H1 (cell line): ENCODE data around the gene KLHDC7B. TPM values are rescaled to one million over a fixed set of nuclear protein-coding genes. Genes with fewer than 3 reads are reported as not detected.
A peak's percentile ranks its signal among the peaks of the same experiment; 100 is the strongest.

Source experiments
- CTCF ChIA-PET: fragments of 300-600 bp; sonication (Branson Sonifier 250); formaldehyde crosslinking; loops from one replicate; lab custom pipeline; 2021; ENCODE audit not compliant: partially characterized antibody; lab: Charles Lee
- POLR2A ChIA-PET: fragments of 300-600 bp; sonication (Branson Sonifier 250); formaldehyde crosslinking; loops from one replicate; lab custom pipeline; 2021; ENCODE audit warnings: inconsistent platforms; ENCODE audit not compliant: partially characterized antibody; lab: Charles Lee
- DNase-seq, 2 experiments: peaks; one replicate each; pipeline versions ENCODE4 v3.0.0 to v3.0.0-alpha.2; 2010 to 2022; ENCODE audit warnings: low spot score in 2 of 2, low read depth in 1 of 2, mixed read lengths in 1 of 2
- FAIRE-seq: peaks from 2 replicates; lab custom pipeline; 2011; peaks lifted over from hg19 to GRCh38; lab: Jason Lieb, UNC
- H2AFZ ChIP-seq: 2 replicates; pipeline ENCODE4 v1.8.1; 2012; ENCODE audit warnings: low read length, inconsistent platforms
- H2AK5ac ChIP-seq: 2 replicates; pipeline ENCODE4 v1.6.1; 2013; ENCODE audit warnings: low read depth, low read length
- H2BK120ac ChIP-seq: replicated peaks from 2 replicates; pipeline ENCODE3; 2013; ENCODE audit warnings: low read depth, low read length, inconsistent platforms
- H2BK12ac ChIP-seq: 2 replicates; pipeline ENCODE4 v1.6.1; 2013; ENCODE audit warnings: low read depth, low read length
- H2BK15ac ChIP-seq: 2 replicates; pipeline ENCODE4 v1.6.1; 2013; ENCODE audit warnings: low read length
- H2BK20ac ChIP-seq: 2 replicates; pipeline ENCODE4 v1.6.1; 2013; ENCODE audit warnings: low read length
- H2BK5ac ChIP-seq: 2 replicates; pipeline ENCODE4 v1.6.1; 2013; ENCODE audit warnings: low read depth, low read length
- H3K14ac ChIP-seq: 2 replicates; pipeline ENCODE4 v1.6.1; 2013; ENCODE audit warnings: inconsistent platforms; ENCODE audit not compliant: insufficient read length
- H3K18ac ChIP-seq: 2 replicates; pipeline ENCODE4 v1.6.1; 2013; ENCODE audit warnings: low read length; ENCODE audit errors: extremely low read depth
- H3K23ac ChIP-seq: 2 replicates; pipeline ENCODE4 v1.6.1; 2013; ENCODE audit warnings: inconsistent platforms; ENCODE audit not compliant: insufficient read length
- H3K23me2 ChIP-seq: 2 replicates; pipeline ENCODE4 v1.6.1; 2013; ENCODE audit warnings: low read depth, low read length
- H3K27ac ChIP-seq: 2 replicates; pipeline ENCODE4 v1.6.1; 2011; ENCODE audit warnings: low read depth, low read length, inconsistent platforms
- H3K27me3 ChIP-seq, 4 experiments: replicated peaks in 1 of 4; 1 replicate in 1 of 4; 2 replicates in 3 of 4; pipeline versions ENCODE4 v1.6.1 to v1.8.1; 2011 to 2013; ENCODE audit warnings: low read length in 3 of 4, mild to moderate bottlenecking in 3 of 4, inconsistent platforms in 2 of 4, mixed read lengths in 2 of 4, moderate library complexity in 1 of 4; ENCODE audit not compliant: control insufficient read depth in 3 of 4, insufficient read depth in 3 of 4; ENCODE audit errors: extremely low read depth in 1 of 4
- H3K36me3 ChIP-seq, 4 experiments: 2 replicates each; pipeline versions ENCODE4 v1.6.1 to v1.8.1; 2011 to 2013; ENCODE audit warnings: mild to moderate bottlenecking in 4 of 4, low read length in 3 of 4, moderate library complexity in 2 of 4, control low read depth in 1 of 4, inconsistent platforms in 1 of 4; ENCODE audit not compliant: insufficient read depth in 4 of 4, control insufficient read depth in 2 of 4
- H3K4ac ChIP-seq: replicated peaks from 2 replicates; pipeline ENCODE3; 2013; ENCODE audit warnings: low read length, low read depth, mixed read lengths, inconsistent platforms; ENCODE audit not compliant: insufficient read length
- H3K4me1 ChIP-seq, 4 experiments: replicated peaks in 1 of 4; 1 replicate in 1 of 4; 2 replicates in 3 of 4; pipeline versions ENCODE4 v1.6.1 to v1.8.1; 2011 to 2013; ENCODE audit warnings: low read length in 3 of 4, inconsistent platforms in 2 of 4, mixed read lengths in 1 of 4; ENCODE audit not compliant: insufficient read depth in 4 of 4, control insufficient read depth in 3 of 4
- H3K4me2 ChIP-seq, 2 experiments: 2 replicates each; pipeline versions ENCODE4 v1.6.1 to v1.8.1; 2011 to 2013; ENCODE audit warnings: low read depth in 2 of 2, low read length in 2 of 2, control low read depth in 1 of 2, inconsistent platforms in 1 of 2, mild to moderate bottlenecking in 1 of 2; ENCODE audit not compliant: insufficient read depth in 1 of 2
- H3K4me3 ChIP-seq, 4 experiments: fragments of 200-600, 300-600 bp in 1 of 4; sonication (generic), shearing (Covaris generic), sonication (Bioruptor Twin) in 1 of 4; 2 replicates each; pipeline versions ENCODE4 v1.5.1 to v1.8.1; 2011 to 2016; ENCODE audit warnings: low read length in 4 of 4, low read depth in 3 of 4, control low read depth in 2 of 4, inconsistent platforms in 2 of 4, mild to moderate bottlenecking in 2 of 4, mixed read lengths in 1 of 4, moderate library complexity in 1 of 4; ENCODE audit not compliant: insufficient read depth in 2 of 4; ENCODE audit errors: extremely low read depth in 1 of 4
- H3K56ac ChIP-seq: replicated peaks from 2 replicates; pipeline ENCODE3; 2013; ENCODE audit warnings: low read depth, mild to moderate bottlenecking, mixed read lengths, low read length, inconsistent platforms; ENCODE audit not compliant: insufficient read length
- H3K79me1 ChIP-seq: 2 replicates; pipeline ENCODE4 v1.6.1; 2013; ENCODE audit warnings: low read depth, low read length, control low read depth
- H3K79me2 ChIP-seq, 2 experiments: 2 replicates each; pipeline versions ENCODE4 v1.6.1 to v1.8.1; 2012 to 2013; ENCODE audit warnings: low read length in 2 of 2, mild to moderate bottlenecking in 2 of 2, inconsistent platforms in 1 of 2; ENCODE audit not compliant: insufficient read depth in 2 of 2, control insufficient read depth in 1 of 2
- H3K9ac ChIP-seq, 4 experiments: replicated peaks in 1 of 4; 1 replicate in 1 of 4; 2 replicates in 3 of 4; pipeline versions ENCODE4 v1.6.1 to v1.8.1; 2011 to 2013; ENCODE audit warnings: low read depth in 3 of 4, low read length in 3 of 4, control low read depth in 2 of 4, mild to moderate bottlenecking in 2 of 4, moderate library complexity in 2 of 4, inconsistent platforms in 1 of 4; ENCODE audit errors: extremely low read depth in 1 of 4
- H3K9me3 ChIP-seq, 2 experiments: 2 replicates each; pipeline versions ENCODE4 v1.6.1 to v1.8.1; 2012 to 2013; ENCODE audit warnings: mild to moderate bottlenecking in 2 of 2, moderate library complexity in 2 of 2, control low read depth in 1 of 2, inconsistent platforms in 1 of 2, low read depth in 1 of 2, low read length in 1 of 2, mixed read lengths in 1 of 2; ENCODE audit not compliant: insufficient read depth in 2 of 2
- H4K20me1 ChIP-seq, 2 experiments: replicated peaks in 1 of 2; 2 replicates each; pipeline versions ENCODE3 to v1.8.1; 2011 to 2013; ENCODE audit warnings: inconsistent platforms in 2 of 2, low read length in 2 of 2, mild to moderate bottlenecking in 1 of 2; ENCODE audit not compliant: insufficient read depth in 2 of 2, control insufficient read depth in 1 of 2
- H4K5ac ChIP-seq: 2 replicates; pipeline ENCODE4 v1.6.1; 2013; ENCODE audit warnings: low read length, low read depth, mixed read lengths, inconsistent platforms; ENCODE audit not compliant: insufficient read length
- H4K8ac ChIP-seq: 2 replicates; pipeline ENCODE4 v1.8.0; 2013; ENCODE audit warnings: mild to moderate bottlenecking, moderate library complexity, low read length, inconsistent platforms; ENCODE audit not compliant: insufficient read depth; ENCODE audit errors: extremely low read depth
- H4K91ac ChIP-seq: replicated peaks from 2 replicates; pipeline ENCODE3; 2013; ENCODE audit warnings: low read length, mixed read lengths, inconsistent platforms; ENCODE audit not compliant: insufficient read length
- KDM1A ChIP-seq: fragments of 200-600, 300-600 bp; sonication (generic); IDR thresholded peaks from 2 replicates; pipeline ENCODE4 v1.7.1; 2016; ENCODE audit warnings: mild to moderate bottlenecking, low read length, borderline replicate concordance
- KDM4A ChIP-seq: IDR thresholded peaks from one replicate; pipeline ENCODE4 v1.7.1; 2012; ENCODE audit warnings: low read depth, mild to moderate bottlenecking, moderate library complexity, low read length, inconsistent platforms; ENCODE audit not compliant: severe bottlenecking
- PHF8 ChIP-seq: fragments of 200-600 bp; sonication (generic); conservative IDR thresholded peaks from 2 replicates; pipeline ENCODE4 v1.7.1; 2012; ENCODE audit warnings: low read depth, mild to moderate bottlenecking, inconsistent platforms, low read length, moderate library complexity
- RNF2 ChIP-seq: fragments of 200-900, 300-1000 bp; sonication (generic); IDR thresholded peaks from 2 replicates; pipeline ENCODE4 v1.7.1; 2016; ENCODE audit warnings: borderline replicate concordance, low read depth, mild to moderate bottlenecking, antibody characterized with exemption, low read length; ENCODE audit not compliant: poor library complexity, severe bottlenecking; ENCODE audit errors: missing control alignments
- SUZ12 ChIP-seq: fragments of 200-600 bp; sonication (generic); IDR thresholded peaks from 2 replicates; pipeline ENCODE4 v1.6.1; 2012; ENCODE audit warnings: mild to moderate bottlenecking, inconsistent platforms, low read length, moderate library complexity, mixed read lengths
- WGBS, 2 experiments: shearing (Covaris generic) in 1 of 2; methylation state at CpG; one replicate each; pipeline versions ENCODE4 v1.1.6 to v1.1.7; 2013 to 2015; ENCODE audit warnings: low lambda C conversion rate in 2 of 2, mixed read lengths in 2 of 2, inconsistent platforms in 1 of 2, low coverage in 1 of 2, missing lambda C conversion rate in 1 of 2; ENCODE audit not compliant: insufficient replicate concordance in 2 of 2, insufficient coverage in 1 of 2, insufficient read length in 1 of 2; ENCODE audit errors: extremely low coverage in 1 of 2, missing lambda C conversion rate in 1 of 2; 5-methylcytosine and 5-hydroxymethylcytosine counted together
- polyA plus RNA-seq, 7 experiments: library from polyadenylated mRNA; depleted of rRNA in 3 of 7; stranded (reverse) in 5 of 7; unstranded in 2 of 7; fragments of >200 nt in 5 of 7; fragments of 200-250 nt in 2 of 7; gene quantifications; 1 replicate in 5 of 7; 2 replicates in 1 of 7; 4 replicates in 1 of 7; pipeline versions ENCODE4 v1.2.1 to v1.2.3, GENCODE V29; 2011 to 2013; ENCODE audit warnings: missing spikeins in 2 of 7, mixed read lengths in 2 of 7
- total RNA-seq: library from RNA; stranded (reverse); fragmentation: NEBNext Ultra II Directional; extraction: Animal tissue kit (Norgen Biotek cat#: 25700); gene quantifications from 2 replicates; pipeline ENCODE4 v1.2.1, GENCODE V29; 2021
- TF ChIP-seq, protein P1 (sequence below): IDR thresholded peaks from 2 replicates; pipeline ENCODE4 v1.6.1; 2012; ENCODE audit warnings: inconsistent platforms
- TF ChIP-seq, protein P2 (sequence below): IDR thresholded peaks from 2 replicates; pipeline ENCODE4 v1.6.1; 2012; ENCODE audit warnings: inconsistent platforms
- TF ChIP-seq, protein P3 (sequence below): IDR thresholded peaks from 2 replicates; pipeline ENCODE4 v1.6.1; 2011; ENCODE audit warnings: low read depth, mild to moderate bottlenecking, low read length; ENCODE audit not compliant: insufficient read depth

KLHDC7B gene
- total and polyA plus RNA-seq, 2 of the 8 experiments (the other 6 are each of a cell fraction or from before 2014, with no cell fraction given), result not detected

DNA sequence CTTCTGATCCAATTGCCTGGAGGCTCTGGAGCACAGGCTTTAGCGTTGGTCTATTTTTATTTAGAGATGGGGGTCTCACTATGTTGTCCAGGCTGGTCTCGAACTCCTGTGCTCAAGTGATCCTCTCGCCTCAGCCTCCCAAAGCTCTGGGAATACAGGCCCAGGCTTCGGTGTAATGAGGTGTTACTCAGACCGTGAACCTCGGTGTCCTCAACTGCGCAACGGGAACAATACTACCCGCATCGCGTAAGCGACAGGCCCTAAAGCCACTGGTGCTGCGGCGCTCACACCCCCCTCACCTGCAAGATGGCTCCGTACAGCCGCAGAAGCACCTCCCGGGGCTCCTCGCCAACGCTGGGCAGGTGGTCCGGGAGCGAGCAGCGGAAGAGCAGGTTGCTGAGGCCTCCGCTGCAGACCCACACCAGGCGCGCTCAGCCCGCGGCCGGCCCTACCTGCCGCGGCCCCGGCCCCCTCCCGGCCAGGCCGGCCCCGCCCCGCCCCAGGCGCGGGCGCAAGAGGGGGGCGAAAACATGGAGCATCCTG lies 36.3 kb downstream of the KLHDC7B start:
- H4K8ac ChIP-seq, result peak overlapping the region; percentile 98
- CTCF ChIA-PET, result interaction anchor here (1.1 to 1.6 kb wide), 2 partner anchors 36 to 45 kb away, joined by 3 to 5 read pairs; no protein-coding TSS in a partner anchor
- no peak overlapping the region for H3K23ac ChIP-seq
- no peak for DNase-seq
- H2BK15ac ChIP-seq, result peak overlapping the region; percentile 81; the same call in 1 of the 2 replicates
- H3K9ac ChIP-seq, result peak overlapping the region; percentile 74 to 85 (median 76)
- H3K56ac ChIP-seq, result peak overlapping the region; percentile 87
- no peak overlapping the region for H2BK20ac ChIP-seq
- H3K4me1 ChIP-seq, result peaks cover 4 to 15% (median 7%) of the 10 kb centered on the region in 4 experiments
- peak overlapping the region; percentile 67; the same call in 1 of the 2 replicates for H3K27ac ChIP-seq
- H3K23me2 ChIP-seq, result peaks cover 10% of the 10 kb centered on the region; the same call in 1 of the 2 replicates
- peak overlapping the region; percentile 12 for H3K4ac ChIP-seq
- no peak overlapping the region for H3K14ac ChIP-seq
- no peaks in the 10 kb centered on the region for H3K27me3 ChIP-seq
- no peaks in the 10 kb centered on the region for H3K9me3 ChIP-seq
- peak overlapping the region; percentile 54; the same call in 1 of the 2 replicates for H2AFZ ChIP-seq
- no peak for FAIRE-seq
- H2BK5ac ChIP-seq, result peak overlapping the region; percentile 94; the same call in 1 of the 2 replicates
- H3K4me2 ChIP-seq, result peak overlapping the region; percentile 68 to 96
- no peak overlapping the region for H2BK12ac ChIP-seq
- no peak overlapping the region; the same call in 1 of the 2 replicates for H3K18ac ChIP-seq
- peaks cover 0 to 7% of the 10 kb centered on the region in 2 experiments; a peak in 1 of 4 replicates for H3K79me2 ChIP-seq
- peak overlapping the region; percentile 65 to 78 (median 73) for H3K4me3 ChIP-seq
- H2BK120ac ChIP-seq, result no peak overlapping the region
- H3K36me3 ChIP-seq, result peaks cover 0 to 10% (median 4%) of the 10 kb centered on the region in 4 experiments; a peak in 5 of 8 replicates
- WGBS, 2 experiments, result 14% methylated on average over 34 of the region's 39 CpGs; no CpG with 5 or more reads in 1 of the 2 experiments
- peak overlapping the region; percentile 75 for H4K5ac ChIP-seq
- peaks cover 0 to 3% of the 10 kb centered on the region in 2 experiments for H4K20me1 ChIP-seq
- POLR2A ChIA-PET, result interaction anchor here (0.6 to 2.6 kb wide), 8 partner anchors 10 to 67 kb away, joined by 3 to 15 read pairs (median 4); partner anchors contain the start of genes ARSA and SYCE3
- peaks cover 7% of the 10 kb centered on the region; the same call in 1 of the 2 replicates for H3K79me1 ChIP-seq
- H4K91ac ChIP-seq, result peak overlapping the region; percentile 92
- H2AK5ac ChIP-seq, result no peak overlapping the region
- TF ChIP-seq PHF8, result 0 out of 2 replicates have a peak, but pooled peaks have one; percentile 59
- peak; percentile 48 for TF ChIP-seq KDM4A
- TF ChIP-seq SUZ12, result no peak
- TF ChIP-seq RNF2, result peak; percentile 26
- peak; percentile 70; the same call in 1 of the 2 replicates for TF ChIP-seq KDM1A
- TF ChIP-seq, protein P1, sequence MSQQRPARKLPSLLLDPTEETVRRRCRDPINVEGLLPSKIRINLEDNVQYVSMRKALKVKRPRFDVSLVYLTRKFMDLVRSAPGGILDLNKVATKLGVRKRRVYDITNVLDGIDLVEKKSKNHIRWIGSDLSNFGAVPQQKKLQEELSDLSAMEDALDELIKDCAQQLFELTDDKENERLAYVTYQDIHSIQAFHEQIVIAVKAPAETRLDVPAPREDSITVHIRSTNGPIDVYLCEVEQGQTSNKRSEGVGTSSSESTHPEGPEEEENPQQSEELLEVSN, result peak; percentile 56
- TF ChIP-seq, protein P2, sequence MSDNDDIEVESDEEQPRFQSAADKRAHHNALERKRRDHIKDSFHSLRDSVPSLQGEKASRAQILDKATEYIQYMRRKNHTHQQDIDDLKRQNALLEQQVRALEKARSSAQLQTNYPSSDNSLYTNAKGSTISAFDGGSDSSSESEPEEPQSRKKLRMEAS, result peak; percentile 74
- TF ChIP-seq, protein P3, sequence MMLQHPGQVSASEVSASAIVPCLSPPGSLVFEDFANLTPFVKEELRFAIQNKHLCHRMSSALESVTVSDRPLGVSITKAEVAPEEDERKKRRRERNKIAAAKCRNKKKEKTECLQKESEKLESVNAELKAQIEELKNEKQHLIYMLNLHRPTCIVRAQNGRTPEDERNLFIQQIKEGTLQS, result no peak
